Measurements from ENCODE around the gene ERC1.

Gene ERC1

GRCh38 chr12:969821-970220 is 21.2 kb upstream of the ERC1 start:
- Histone ChIP-seq H3K36me3 (ENCODE audit: insufficient read depth, low read length) (no peaks in the 10 kb centered on the region), H4K20me1 (ENCODE audit: insufficient read depth, low read length) (no peaks in the 10 kb centered on the region), H3K9me3 (ENCODE audit: low read length) (no peaks in the 10 kb centered on the region), H3K9me2 (ENCODE audit: low read depth, low read length) (no peaks in the 10 kb centered on the region), H3F3A (ENCODE audit: insufficient read depth, low read length) (no peaks in the 10 kb centered on the region), H3K4me3 (ENCODE audit: low read depth, low read length, poor library complexity, severe bottlenecking) (no peak overlapping the region), H3K27me3 (ENCODE audit: insufficient read depth, low read length) (no peaks in the 10 kb centered on the region), H3K4me2 (ENCODE audit: low read length) (no peak overlapping the region), H3K79me2 (ENCODE audit: insufficient read depth, low read length) (no peaks in the 10 kb centered on the region), H2AFZ (ENCODE audit: low read length) (no peak overlapping the region), H3K27ac (ENCODE audit: low read depth, low read length, poor library complexity, severe bottlenecking) (no peak overlapping the region), H3K4me1 (ENCODE audit: insufficient read depth, low read length, severe bottlenecking) (no peaks in the 10 kb centered on the region), H3K9ac (ENCODE audit: low read length) (no peak overlapping the region)
- no peak for TF ChIP-seq EZH2 (IDR thresholded peaks at IDR 0.05; ENCODE audit: borderline replicate concordance, low read length)
- no peak for TF ChIP-seq CTCF (IDR thresholded peaks at IDR 0.05; ENCODE audit: low read length)

- no peak for TF ChIP-seq CTCF (IDR thresholded peaks at IDR 0.05; ENCODE audit: low read length)
- no peak for TF ChIP-seq EZH2 (IDR thresholded peaks at IDR 0.05; ENCODE audit: borderline replicate concordance, low read length)
- H3K27ac ChIP-seq (ENCODE audit: low read depth, low read length, poor library complexity, severe bottlenecking): no peak overlapping the region
- no peaks in the 10 kb centered on the region for H3K79me2 ChIP-seq (ENCODE audit: insufficient read depth, low read length)
- H3K4me1 ChIP-seq (ENCODE audit: insufficient read depth, low read length, severe bottlenecking): no peaks in the 10 kb centered on the region
- no peak overlapping the region for H3K4me2 ChIP-seq (ENCODE audit: low read length)
- no peaks in the 10 kb centered on the region for H3K27me3 ChIP-seq (ENCODE audit: insufficient read depth, low read length)
- H3K9ac ChIP-seq (ENCODE audit: low read length): no peak overlapping the region
- no peaks in the 10 kb centered on the region for H4K20me1 ChIP-seq (ENCODE audit: insufficient read depth, low read length)
- H3K9me2 ChIP-seq (ENCODE audit: low read depth, low read length): no peaks in the 10 kb centered on the region
- H2AFZ ChIP-seq (ENCODE audit: low read length): no peak overlapping the region
- H3F3A ChIP-seq (ENCODE audit: insufficient read depth, low read length): no peaks in the 10 kb centered on the region
- H3K36me3 ChIP-seq (ENCODE audit: insufficient read depth, low read length): no peaks in the 10 kb centered on the region; the same call in 1 of the 2 replicates
- H3K4me3 ChIP-seq (ENCODE audit: low read depth, low read length, poor library complexity, severe bottlenecking): no peak overlapping the region
- H3K9me3 ChIP-seq (ENCODE audit: low read length): no peaks in the 10 kb centered on the region
These were observed 19.0 kb upstream of the ERC1 start for GRCh38 chr12:971991-972390.

GRCh38 chr12:974271-974862 is 16.7 kb upstream of the ERC1 start:
- TF ChIP-seq EZH2 (IDR thresholded peaks at IDR 0.05; ENCODE audit: borderline replicate concordance, low read length) (no peak), CTCF (IDR thresholded peaks at IDR 0.05; ENCODE audit: low read length) (no peak)
- Histone ChIP-seq H3F3A (ENCODE audit: insufficient read depth, low read length) (no peaks in the 10 kb centered on the region), H4K20me1 (ENCODE audit: insufficient read depth, low read length) (no peaks in the 10 kb centered on the region), H3K4me1 (ENCODE audit: insufficient read depth, low read length, severe bottlenecking) (no peaks in the 10 kb centered on the region), H3K9me2 (ENCODE audit: low read depth, low read length) (no peaks in the 10 kb centered on the region), H3K79me2 (ENCODE audit: insufficient read depth, low read length) (no peaks in the 10 kb centered on the region), H2AFZ (ENCODE audit: low read length) (no peak overlapping the region), H3K9me3 (ENCODE audit: low read length) (no peaks in the 10 kb centered on the region), H3K36me3 (ENCODE audit: insufficient read depth, low read length) (no peaks in the 10 kb centered on the region; the same call in 1 of the 2 replicates), H3K4me3 (ENCODE audit: low read depth, low read length, poor library complexity, severe bottlenecking) (no peak overlapping the region), H3K9ac (ENCODE audit: low read length) (no peak overlapping the region), H3K27me3 (ENCODE audit: insufficient read depth, low read length) (no peaks in the 10 kb centered on the region), H3K4me2 (ENCODE audit: low read length) (no peak overlapping the region), H3K27ac (ENCODE audit: low read depth, low read length, poor library complexity, severe bottlenecking) (no peak overlapping the region)

All from OCI-LY1 (cell line).